ENCODE results near the gene BCL2L14.

- TF ChIP-seq CTCF (IDR thresholded peaks at IDR 0.05) (no peak), EZH2 (IDR thresholded peaks at IDR 0.05; ENCODE audit: borderline replicate concordance, insufficient read depth, low read depth, low read length, poor library complexity, severe bottlenecking) (no peak)
Observed at GRCh38 chr12:12079291-12079690, 8.6 kb downstream of the BCL2L14 start.

Data from B cell (primary cell).